Osteocyte (in vitro differentiated cells): ENCODE results near the gene SCRG1. TPM values are rescaled to one million over a fixed set of nuclear protein-coding genes. Genes with fewer than 3 reads are reported as not detected.
A peak's percentile ranks its signal among the peaks of the same experiment; 100 is the strongest.

Source experiments
- DNase-seq: peaks from one replicate; pipeline ENCODE4 v3.0.0; 2021; ENCODE audit warnings: mixed read lengths; ENCODE audit not compliant: unreplicated experiment; ENCODE audit errors: extremely low spot score
- H3K27ac Mint-ChIP-seq: one replicate; pipeline ENCODE4 v1.8.0; 2021; ENCODE audit warnings: mild to moderate bottlenecking, mixed read lengths; ENCODE audit not compliant: unreplicated experiment
- H3K27me3 Mint-ChIP-seq: one replicate; pipeline ENCODE4 v1.8.0; 2021; ENCODE audit warnings: mixed read lengths; ENCODE audit not compliant: unreplicated experiment
- H3K36me3 Mint-ChIP-seq: one replicate; pipeline ENCODE4 v1.8.0; 2021; ENCODE audit warnings: mixed read lengths; ENCODE audit not compliant: unreplicated experiment
- H3K4me1 Mint-ChIP-seq: one replicate; pipeline ENCODE4 v1.8.0; 2021; ENCODE audit warnings: mixed read lengths; ENCODE audit not compliant: unreplicated experiment
- H3K4me3 Mint-ChIP-seq: one replicate; pipeline ENCODE4 v1.8.0; 2021; ENCODE audit warnings: mild to moderate bottlenecking, moderate library complexity, mixed read lengths; ENCODE audit not compliant: unreplicated experiment
- H3K9me3 Mint-ChIP-seq: one replicate; pipeline ENCODE4 v1.8.0; 2021; ENCODE audit warnings: mixed read lengths; ENCODE audit not compliant: unreplicated experiment
- total RNA-seq: library from RNA; stranded (reverse); gene quantifications from 2 replicates; pipeline ENCODE4 v1.2.1, GENCODE V29; 2021
- TF ChIP-seq, protein P1 (sequence below): fragments of 200-600 bp; sonication (generic); IDR thresholded peaks from 2 replicates; pipeline ENCODE4 v1.5.0; 2021; ENCODE audit warnings: antibody characterized with exemption, mild to moderate bottlenecking, moderate library complexity

The SCRG1 gene
- total RNA-seq, 1 donor from 2014 or later: 2.2 TPM

DNA sequence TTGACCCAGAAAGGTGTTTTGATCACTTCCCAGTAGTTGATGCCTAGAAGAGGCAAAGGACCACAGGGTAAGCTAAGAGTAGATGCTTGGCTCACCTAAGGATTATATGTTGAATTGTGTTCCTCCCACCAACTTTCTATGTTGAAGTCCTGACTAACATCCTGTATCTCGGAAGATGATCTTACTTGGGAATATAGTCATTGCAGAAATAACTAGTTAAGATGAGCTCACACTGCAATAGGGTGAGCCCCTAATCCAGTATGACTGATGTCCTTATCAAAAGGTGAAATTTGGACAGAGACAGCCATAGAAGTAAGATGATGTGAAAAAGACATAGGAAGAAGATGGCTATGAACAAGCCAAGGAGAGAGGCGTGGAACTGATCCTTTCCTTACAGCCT is 61.5 kb downstream of the SCRG1 start:
- TF ChIP-seq, protein P1, sequence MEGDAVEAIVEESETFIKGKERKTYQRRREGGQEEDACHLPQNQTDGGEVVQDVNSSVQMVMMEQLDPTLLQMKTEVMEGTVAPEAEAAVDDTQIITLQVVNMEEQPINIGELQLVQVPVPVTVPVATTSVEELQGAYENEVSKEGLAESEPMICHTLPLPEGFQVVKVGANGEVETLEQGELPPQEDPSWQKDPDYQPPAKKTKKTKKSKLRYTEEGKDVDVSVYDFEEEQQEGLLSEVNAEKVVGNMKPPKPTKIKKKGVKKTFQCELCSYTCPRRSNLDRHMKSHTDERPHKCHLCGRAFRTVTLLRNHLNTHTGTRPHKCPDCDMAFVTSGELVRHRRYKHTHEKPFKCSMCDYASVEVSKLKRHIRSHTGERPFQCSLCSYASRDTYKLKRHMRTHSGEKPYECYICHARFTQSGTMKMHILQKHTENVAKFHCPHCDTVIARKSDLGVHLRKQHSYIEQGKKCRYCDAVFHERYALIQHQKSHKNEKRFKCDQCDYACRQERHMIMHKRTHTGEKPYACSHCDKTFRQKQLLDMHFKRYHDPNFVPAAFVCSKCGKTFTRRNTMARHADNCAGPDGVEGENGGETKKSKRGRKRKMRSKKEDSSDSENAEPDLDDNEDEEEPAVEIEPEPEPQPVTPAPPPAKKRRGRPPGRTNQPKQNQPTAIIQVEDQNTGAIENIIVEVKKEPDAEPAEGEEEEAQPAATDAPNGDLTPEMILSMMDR: no peak
- Mint-ChIP-seq H3K4me1 (peaks cover 26% of the 10 kb centered on the region), H3K4me3 (no peak overlapping the region), H3K27ac (no peak overlapping the region), H3K27me3 (no peaks in the 10 kb centered on the region), H3K9me3 (no peaks in the 10 kb centered on the region), H3K36me3 (no peaks in the 10 kb centered on the region)
- DNase-seq: no peak

DNA sequence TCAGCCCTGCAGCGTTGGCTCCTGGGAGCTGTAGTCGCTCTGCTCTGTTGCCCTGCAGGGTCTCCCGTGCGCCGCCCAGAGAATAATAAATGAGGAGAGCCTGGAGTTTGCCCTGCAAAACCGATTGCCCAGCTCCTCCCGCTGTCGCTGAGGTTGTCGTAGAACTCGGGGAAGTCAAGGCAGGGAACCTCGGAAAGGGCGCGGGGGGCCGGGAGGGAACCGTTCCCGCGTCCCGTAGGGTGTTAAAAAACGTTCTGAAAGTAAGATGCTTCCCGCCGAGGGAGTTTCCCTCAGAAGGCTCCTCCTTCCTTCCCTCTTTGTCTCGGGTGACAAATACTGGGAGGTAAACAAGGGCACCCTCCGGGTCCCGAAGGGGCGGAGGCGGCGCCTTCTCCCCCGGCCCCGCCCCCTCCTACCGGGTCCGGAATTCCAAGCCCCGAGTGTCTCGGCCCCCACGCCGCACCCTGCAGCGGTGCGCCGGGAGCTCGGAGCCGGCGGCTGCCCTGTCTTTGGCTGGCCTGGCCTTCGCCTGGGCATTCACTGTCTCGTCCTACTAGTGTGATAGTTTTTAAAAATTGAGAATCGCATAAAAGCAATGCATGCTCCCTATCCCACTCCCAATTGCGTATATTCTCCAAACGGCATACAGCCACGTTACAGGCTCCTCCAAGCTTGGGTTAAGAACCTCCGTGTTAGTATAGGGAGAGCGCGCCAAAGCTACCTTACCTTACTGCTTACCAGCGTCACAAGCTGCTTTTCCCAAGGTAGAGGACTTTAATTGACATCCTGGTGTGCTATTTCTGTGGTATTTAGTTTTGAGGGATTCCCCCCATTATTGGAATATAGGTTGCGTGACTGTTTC is 63.8 kb downstream of the SCRG1 start:
- H3K27ac Mint-ChIP-seq: peak overlapping the region; percentile 100
- peak; percentile 89 for DNase-seq
- peaks cover 12% of the 10 kb centered on the region for H3K36me3 Mint-ChIP-seq
- H3K27me3 Mint-ChIP-seq: no peaks in the 10 kb centered on the region
- TF ChIP-seq, protein P1: no peak
- H3K4me1 Mint-ChIP-seq: peaks cover 42% of the 10 kb centered on the region
- H3K9me3 Mint-ChIP-seq: no peaks in the 10 kb centered on the region
- peak overlapping the region; percentile 92 for H3K4me3 Mint-ChIP-seq

Other genes starting within 250 kb of the SCRG1 start
- gene GALNT7, start 230.3 kb downstream of the SCRG1 start, total RNA-seq: 35.0 and 38.5 TPM in 2 replicates
- gene HMGB2, start 64.8 kb downstream of the SCRG1 start, total RNA-seq: 51.7 and 56.3 TPM in 2 replicates
- 21.8 and 22.8 TPM in 2 replicates for gene SAP30, start 28.2 kb downstream of the SCRG1 start, total RNA-seq
- gene HAND2, start 131.1 kb upstream of the SCRG1 start, total RNA-seq: not detected in 2 replicates